HG03432 (cell line): ENCODE results near the gene GMNN.
"Not testable (repeated sequence)": the region's sequence is repeated elsewhere in the genome, so short reads cannot be mapped to it uniquely, and the experiment has no call there.

Experiments
- ATAC-seq: cut with Tn5 transposase; IDR thresholded peaks from one replicate; pipeline ENCODE4 v1.9.1; 2021; ENCODE audit warnings: mild to moderate bottlenecking, moderate library complexity; ENCODE audit not compliant: unreplicated experiment

The GMNN gene

DNA sequence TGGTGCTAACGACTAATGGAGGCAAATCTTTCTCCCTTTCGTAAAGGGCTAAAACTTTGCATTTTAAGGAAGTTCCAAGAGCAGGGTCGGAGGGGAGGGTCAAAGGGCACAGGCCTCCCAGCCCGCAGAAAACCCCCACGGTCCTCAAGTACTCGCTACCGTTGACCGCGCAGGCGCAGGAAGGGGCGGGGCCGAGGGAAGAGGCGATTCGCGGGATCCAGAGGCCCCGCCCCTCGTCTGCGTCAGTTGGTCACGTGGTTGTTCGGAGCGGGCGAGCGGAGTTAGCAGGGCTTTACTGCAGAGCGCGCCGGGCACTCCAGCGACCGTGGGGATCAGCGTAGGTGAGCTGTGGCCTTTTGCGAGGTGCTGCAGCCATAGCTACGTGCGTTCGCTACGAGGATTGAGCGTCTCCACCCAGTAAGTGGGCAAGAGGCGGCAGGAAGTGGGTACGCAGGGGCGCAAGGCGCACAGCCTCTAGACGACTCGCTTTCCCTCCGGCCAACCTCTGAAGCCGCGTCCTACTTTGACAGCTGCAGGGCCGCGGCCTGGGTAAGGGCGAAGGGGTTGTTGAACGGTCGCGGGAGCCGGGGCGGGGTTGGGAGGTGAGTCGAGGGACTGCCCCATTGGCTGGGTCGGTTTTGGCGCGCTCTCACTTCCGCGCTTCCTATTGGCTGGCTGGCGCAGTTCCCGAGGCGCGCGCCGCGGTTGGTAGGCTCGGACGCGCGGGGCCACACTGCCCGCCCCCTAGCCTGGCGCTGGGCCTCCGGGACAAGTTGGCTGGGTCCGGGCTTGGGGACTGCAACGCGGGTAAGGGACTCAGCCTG lies at the start of gene GMNN:
Gene GMNN (plus strand): TSS at position 242 of the 824 bp plus-strand sequence. CDS start 2,310 bp downstream, outside the sequence.
- ATAC-seq, result peak; percentile 93

GRCh38 chr6:24730653-24731052 lies 44.1 kb upstream of the GMNN start:
- not testable (repeated sequence) for ATAC-seq

DNA sequence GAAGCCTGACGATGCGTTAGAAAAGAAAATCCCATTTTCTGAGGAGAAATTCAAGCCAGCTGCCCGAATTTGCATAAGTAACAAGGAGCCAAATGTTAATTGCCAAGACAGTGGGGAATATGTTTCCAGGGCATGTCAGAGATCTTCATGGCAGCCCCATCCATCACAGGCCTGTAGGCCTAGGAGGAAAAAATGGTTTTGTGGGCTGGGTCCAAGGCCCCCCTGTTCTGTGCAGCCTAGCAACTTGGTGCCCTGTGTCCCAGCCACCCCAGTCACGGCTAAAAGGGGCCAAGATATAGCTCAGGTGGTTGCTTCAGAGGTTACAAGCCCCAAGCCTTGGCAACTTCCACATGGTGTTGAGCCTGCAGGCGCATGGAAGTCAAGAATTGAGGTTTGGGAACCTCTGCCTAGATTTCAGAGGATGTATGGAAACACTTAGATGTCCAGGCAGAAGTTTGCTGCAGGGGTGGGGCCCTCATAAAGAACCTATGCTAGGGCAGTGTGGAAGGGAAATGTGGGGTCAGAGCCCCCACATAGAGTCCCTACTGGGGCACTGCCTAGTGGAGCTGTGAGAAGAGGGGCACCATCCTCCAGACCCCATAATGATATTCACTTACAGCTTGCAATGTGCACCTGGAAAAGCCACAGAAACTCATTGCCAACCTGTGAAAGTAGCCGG lies 43.1 kb upstream of the GMNN start:
- ATAC-seq, result not testable (repeated sequence)

DNA sequence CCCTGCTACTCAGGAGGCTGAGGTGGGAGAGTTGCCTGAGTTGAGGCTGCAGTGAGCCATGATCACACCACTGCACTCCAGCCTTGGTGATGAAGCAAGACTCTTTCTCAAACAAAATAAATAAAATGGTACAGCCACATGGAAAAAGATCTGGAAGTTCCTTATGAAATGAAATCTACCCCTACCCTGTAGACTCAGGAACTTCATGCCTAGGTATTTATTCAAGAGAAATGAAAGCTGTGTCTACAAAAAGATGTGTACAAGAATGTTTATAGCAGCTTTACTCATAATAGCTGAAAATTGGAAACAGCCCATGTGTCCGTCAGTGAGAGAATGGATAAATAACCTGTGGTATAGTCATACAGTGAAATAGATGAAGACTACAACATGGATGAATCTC lies 40.6 kb upstream of the GMNN start:
- ATAC-seq, result no peak

DNA sequence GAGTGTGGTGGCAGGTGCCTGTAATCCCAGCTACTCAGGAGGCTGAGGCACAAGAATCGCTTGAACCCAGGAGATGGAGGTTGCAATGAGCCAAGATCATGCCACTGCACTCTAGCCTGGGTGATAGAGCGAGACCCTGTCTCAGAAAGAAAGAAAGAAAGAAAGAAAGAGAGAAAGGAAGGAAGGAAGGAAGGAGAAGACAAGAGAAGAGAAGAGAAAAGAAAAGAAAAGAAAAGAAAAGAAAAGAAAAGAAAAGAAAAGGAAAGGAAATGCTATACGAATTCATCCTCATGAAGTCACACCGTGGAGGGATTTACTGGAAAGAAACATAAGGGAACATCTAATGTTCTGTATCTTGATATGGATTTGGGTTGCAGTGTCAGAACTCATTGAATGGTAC lies 40.0 kb upstream of the GMNN start:
- ATAC-seq, result not testable (repeated sequence)

DNA sequence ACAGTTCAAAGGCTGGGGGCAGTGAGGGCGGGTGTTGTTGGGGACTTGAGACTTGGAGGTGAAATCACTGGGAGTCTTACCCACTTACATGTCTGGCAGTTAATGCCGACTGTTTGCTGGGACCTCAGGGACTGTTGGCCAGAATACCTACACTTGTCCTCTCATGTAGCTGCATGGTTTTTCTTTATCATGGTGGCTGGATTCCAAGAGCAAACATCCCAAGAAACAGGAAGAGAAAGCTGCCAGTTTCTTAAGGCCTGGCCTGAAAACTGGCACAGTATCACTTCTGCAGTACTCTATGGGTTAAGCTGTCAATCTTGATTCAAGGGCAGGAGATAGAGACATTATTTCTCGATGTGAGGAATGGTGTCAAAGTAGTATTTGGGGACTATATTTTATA lies 36.0 kb upstream of the GMNN start:
- no peak for ATAC-seq

- no peak for ATAC-seq
Observed at GRCh38 chr6:24740861-24741260, 33.9 kb upstream of the GMNN start.

DNA sequence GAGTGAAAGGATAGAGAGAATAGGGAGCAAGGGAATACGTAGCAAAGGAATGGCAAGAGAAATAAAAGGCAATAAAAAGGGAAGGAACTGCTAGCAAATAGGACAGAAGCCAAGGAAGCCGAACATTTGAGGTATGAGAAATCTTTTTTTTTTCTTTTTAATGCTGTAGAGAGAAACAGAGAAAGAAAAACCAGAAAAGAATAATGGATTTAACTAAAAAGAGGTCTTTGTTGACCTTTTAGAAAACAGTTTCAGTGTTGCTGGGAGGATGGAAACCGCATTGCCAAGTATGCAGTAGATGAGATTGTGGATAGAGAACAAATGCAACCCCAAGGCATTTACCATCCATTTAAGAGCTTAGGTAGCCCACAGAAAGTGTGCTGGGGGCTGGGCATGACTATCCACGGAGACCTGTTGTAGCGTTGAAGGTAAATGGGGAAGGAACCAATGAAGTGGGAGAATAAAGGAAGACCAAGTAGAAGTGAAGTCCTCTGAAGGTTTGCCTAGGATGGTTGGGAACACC lies 32.5 kb upstream of the GMNN start:
- ATAC-seq, result no peak

GRCh38 chr6:24743265-24743943 lies 31.3 kb upstream of the GMNN start:
- peak; percentile 90 for ATAC-seq

DNA sequence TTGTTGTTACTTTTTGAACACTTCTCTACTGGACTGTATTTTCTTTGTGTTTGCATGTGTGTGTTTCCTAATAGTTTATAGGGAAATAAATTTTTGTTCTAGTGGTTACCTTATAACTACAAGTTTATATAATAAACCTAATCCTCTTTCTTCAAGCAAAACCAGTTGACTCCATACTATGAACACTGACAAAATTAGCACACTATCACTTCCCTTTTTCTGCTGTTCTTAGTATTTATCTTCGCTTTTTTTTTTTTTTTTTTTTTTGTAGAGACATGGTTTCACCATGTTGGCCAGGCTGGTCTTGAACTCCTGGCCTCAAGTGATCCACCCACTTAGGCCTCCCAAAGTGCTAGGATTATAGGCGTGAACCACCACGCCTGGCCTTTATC lies 30.8 kb upstream of the GMNN start:
- peak; percentile 44 for ATAC-seq

DNA sequence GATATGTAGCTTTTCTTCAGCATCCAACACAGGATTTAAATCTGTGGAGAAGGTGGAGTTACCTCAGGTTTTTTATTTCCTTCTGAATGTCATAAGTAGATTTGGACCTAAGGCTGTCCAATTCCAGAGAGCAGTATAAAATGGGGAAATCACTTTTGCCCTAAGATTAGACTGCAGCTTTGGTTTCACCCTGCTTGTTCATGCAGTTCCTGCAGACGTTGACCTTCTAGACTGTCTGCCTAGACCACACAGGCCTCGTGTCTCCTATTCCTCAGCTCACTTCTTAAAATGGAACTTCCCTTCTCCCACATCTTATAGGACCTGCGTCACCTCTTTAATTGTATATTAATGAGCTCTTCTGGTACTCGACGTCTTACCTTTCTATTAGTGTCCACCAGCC lies 29.8 kb upstream of the GMNN start:
- no peak for ATAC-seq

DNA sequence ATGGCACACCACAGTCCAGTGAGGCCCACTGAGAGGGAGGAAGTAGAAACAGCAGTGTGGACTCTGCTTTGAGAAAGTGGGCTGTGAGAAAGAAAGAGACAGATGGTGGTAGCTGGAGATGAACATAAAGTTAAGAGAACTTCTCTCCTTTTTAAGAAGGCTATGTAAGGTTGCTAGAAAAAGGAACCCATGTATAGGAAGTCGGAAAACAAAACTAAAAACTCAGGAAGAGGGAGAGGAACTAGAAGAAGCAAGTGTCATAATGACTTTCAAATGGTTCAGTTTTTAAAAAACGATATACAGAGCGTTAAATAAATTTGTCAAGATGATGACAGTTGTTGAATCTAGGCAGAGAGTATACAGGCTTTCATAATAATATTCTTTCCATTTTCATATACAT lies 25.4 kb upstream of the GMNN start:
- ATAC-seq, result no peak

DNA sequence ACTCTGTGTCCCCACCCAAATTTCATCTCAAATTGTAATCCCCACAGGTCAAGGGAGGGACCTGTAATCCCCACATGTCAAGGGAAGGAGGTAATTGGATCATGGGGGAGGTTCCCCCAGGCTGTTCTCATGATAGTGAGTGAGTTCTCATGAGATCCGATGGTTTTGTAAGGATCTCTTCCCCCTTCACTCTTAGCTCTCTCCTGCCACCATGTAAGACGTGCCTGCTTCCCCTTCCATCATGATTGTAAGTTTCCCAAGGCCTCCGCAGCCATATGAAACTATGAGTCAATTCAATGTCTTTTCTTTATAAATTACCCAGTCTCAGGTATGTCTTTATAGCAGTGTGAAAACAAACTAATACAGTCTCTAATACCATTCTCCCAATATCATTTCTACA lies 23.9 kb upstream of the GMNN start:
- not testable (repeated sequence) for ATAC-seq

DNA sequence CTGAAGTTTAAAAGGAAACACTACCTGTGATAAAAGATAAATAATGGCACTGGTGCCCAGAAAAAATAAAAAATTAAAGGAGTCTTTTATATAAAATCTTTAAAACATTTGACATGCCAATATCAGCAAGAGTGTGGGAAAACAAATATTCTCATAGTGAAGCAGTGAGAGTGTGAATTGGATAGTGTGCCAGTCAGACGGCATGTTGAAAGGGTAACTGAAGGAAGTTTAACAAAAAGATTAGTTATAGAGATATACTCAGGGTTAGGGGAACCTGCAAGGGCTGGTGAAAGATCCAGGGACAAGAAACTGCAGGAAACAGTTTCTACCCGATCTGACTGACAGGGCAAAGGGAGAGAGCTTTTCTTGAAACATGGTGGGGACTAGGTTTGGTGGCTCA lies 22.2 kb upstream of the GMNN start:
- ATAC-seq, result no peak

GRCh38 chr6:24752917-24753492 lies 21.7 kb upstream of the GMNN start:
- no peak for ATAC-seq

GRCh38 chr6:24753545-24753944 lies 21.2 kb upstream of the GMNN start:
- ATAC-seq, result no peak

DNA sequence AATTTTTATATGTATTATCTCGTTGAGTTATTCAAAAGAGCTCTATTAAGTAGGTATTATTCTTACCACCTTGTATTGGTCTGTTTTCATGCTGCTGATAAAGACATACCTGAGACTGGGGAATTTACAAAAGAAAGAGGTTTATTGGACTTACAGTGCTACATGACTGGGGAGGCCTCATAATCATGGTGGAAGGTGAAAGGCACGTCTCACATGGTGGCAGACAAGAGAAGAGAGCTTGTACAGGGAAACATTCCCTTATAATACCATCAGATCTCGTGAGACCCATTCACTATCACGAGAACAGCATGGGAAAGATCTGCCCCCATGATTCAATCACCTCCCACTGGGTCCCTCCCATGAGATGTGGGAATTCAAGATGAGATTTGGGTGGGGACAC lies 20.4 kb upstream of the GMNN start:
- ATAC-seq, result not testable (repeated sequence)

GRCh38 chr6:24755279-24755678 lies 19.5 kb upstream of the GMNN start:
- no peak for ATAC-seq

DNA sequence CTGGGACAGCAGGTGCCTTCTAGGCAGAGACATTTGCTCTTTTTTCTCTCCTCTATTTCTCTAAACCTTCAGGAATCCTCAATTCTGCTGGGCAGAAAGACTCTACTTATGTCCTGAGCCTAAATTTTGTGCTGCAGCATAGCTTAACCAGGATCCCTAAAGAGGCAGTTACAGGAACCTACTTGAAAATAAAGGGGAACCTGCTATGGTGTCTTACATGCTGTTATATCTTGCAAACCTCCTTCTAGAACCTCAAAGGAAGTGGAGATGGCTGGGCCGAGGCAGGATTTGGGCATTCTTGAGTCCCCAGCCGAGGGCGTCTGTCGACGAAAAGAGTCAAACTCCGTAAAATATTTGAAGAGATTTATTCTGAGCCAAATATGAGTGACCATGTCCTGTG lies 17.1 kb upstream of the GMNN start:
- ATAC-seq, result no peak

DNA sequence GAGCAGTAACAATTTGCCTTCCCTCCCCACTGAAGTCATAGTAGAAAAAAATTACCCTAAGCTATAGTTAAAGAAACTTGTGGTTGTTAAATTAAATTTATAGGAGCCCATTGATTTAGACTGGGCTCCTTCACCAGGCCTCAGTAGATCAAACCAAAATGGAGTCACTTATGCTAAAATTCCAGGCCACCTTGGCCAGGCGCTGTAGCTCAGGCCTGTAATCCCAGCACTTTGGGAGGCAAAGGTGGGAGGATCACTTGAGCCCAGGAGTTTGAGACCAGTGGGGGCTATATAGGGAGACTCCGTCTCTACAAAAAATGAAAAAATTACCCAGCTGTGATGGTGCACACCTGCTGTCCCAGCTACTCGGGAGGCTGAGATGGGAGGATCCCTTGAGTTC lies 15.0 kb upstream of the GMNN start:
- ATAC-seq, result no peak

DNA sequence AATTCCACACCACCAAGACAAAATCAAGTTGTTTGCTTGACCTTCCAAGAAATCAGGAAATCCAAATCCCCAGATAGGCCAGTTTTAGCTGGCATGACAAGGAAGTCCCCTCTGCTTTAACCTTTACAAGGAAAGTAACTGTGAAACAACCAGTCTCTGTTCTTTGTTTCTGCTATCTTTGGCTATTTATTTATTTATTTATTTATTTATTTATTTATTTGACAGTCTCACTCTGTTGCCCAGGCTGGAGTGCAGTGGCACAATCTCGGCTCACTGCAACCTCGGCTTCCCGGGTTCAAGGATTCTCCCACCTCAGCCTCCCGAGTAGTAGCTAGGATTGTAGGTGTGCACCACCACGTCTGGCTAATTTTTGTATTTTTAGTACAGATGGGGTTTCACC lies 14.5 kb upstream of the GMNN start:
- no peak for ATAC-seq
